ENCODE results near the gene ACKR2. TPM values are rescaled to one million over a fixed set of nuclear protein-coding genes. Genes with fewer than 3 reads are reported as not detected.
A peak's percentile ranks its signal among the peaks of the same experiment; 100 is the strongest.

The ACKR2 gene
- total and polyA plus RNA-seq, 2 of the 13 experiments (the other 11 are each of a cell fraction or from before 2014, with no cell fraction given) = 1.1 to 1.9 TPM

- TF ChIP-seq ZNF687 (CRISPR knock-in tag; IDR thresholded peaks at IDR 0.05) = peak; percentile 96
- no peak for TF ChIP-seq EEA1 (CRISPR knock-in tag; IDR thresholded peaks at IDR 0.05; ENCODE audit: borderline replicate concordance)
- TF ChIP-seq SKIL (CRISPR knock-in tag; IDR thresholded peaks at IDR 0.05; ENCODE audit: borderline replicate concordance) = no peak
- peak; percentile 48; the same call in 1 of the 2 replicates for TF ChIP-seq RBFOX2 (IDR thresholded peaks at IDR 0.05; ENCODE audit: low read depth, low read length)
- TF ChIP-seq ZBTB40 (IDR thresholded peaks at IDR 0.05) = no peak
- no peak; the same call in 1 of the 2 replicates for TF ChIP-seq ZBTB40 (CRISPR knock-in tag; IDR thresholded peaks at IDR 0.05)
These were observed 71.6 kb downstream of the ACKR2 start (continued) for GRCh38 chr3:42880601-42881451.
